ENCODE measurements around the gene TRAPPC12.
"Not testable (repeated sequence)": the region's sequence is repeated elsewhere in the genome, so short reads cannot be mapped to it uniquely, and the experiment has no call there.

TRAPPC12 gene

GRCh38 chr2:3491716-3492474, 112.4 kb downstream of the TRAPPC12 start:
- H3K4me3 ChIP-seq (ENCODE audit: low read depth, low read length), result no peak overlapping the region
- no peak for TF ChIP-seq CTCF (IDR thresholded peaks at IDR 0.05; ENCODE audit: borderline replicate concordance, insufficient read depth, low read depth, low read length)

GRCh38 chr2:3492475-3492787, 112.9 kb downstream of the TRAPPC12 start:
- H3K4me3 ChIP-seq (ENCODE audit: low read depth, low read length), result not testable (repeated sequence)

- no peak for TF ChIP-seq CTCF (IDR thresholded peaks at IDR 0.05; ENCODE audit: borderline replicate concordance, insufficient read depth, low read depth, low read length)
- H3K4me3 ChIP-seq (ENCODE audit: low read depth, low read length), result no peak overlapping the region
These were observed 113.6 kb downstream of the TRAPPC12 start for GRCh38 chr2:3492951-3493614.

- H3K4me3 ChIP-seq (ENCODE audit: low read depth, low read length), result no peak overlapping the region
- TF ChIP-seq CTCF (IDR thresholded peaks at IDR 0.05; ENCODE audit: borderline replicate concordance, insufficient read depth, low read depth, low read length), result no peak
These were observed 114.1 kb downstream of the TRAPPC12 start for GRCh38 chr2:3493615-3494007.

- TF ChIP-seq CTCF (IDR thresholded peaks at IDR 0.05; ENCODE audit: borderline replicate concordance, insufficient read depth, low read depth, low read length), result no peak
- H3K4me3 ChIP-seq (ENCODE audit: low read depth, low read length), result no peak overlapping the region
These were observed 115.6 kb downstream of the TRAPPC12 start for GRCh38 chr2:3494984-3495666.

- H3K4me3 ChIP-seq (ENCODE audit: low read depth, low read length), result not testable (repeated sequence)
These were observed 117.2 kb downstream of the TRAPPC12 start for GRCh38 chr2:3496708-3497080.

- TF ChIP-seq CTCF (IDR thresholded peaks at IDR 0.05; ENCODE audit: borderline replicate concordance, insufficient read depth, low read depth, low read length), result no peak
- no peak overlapping the region for H3K4me3 ChIP-seq (ENCODE audit: low read depth, low read length)
These were observed 119.4 kb downstream of the TRAPPC12 start for GRCh38 chr2:3498783-3499394.

Data from GM12875 (cell line).